ENCODE results near the gene SYT14. TPM values are rescaled to one million over a fixed set of nuclear protein-coding genes. Genes with fewer than 3 reads are reported as not detected.

Gene SYT14
- polyA plus RNA-seq, 1 donor (not counting 4 experiments of a cell fraction or from before 2014, with no cell fraction given) = 8.3 TPM

DNA sequence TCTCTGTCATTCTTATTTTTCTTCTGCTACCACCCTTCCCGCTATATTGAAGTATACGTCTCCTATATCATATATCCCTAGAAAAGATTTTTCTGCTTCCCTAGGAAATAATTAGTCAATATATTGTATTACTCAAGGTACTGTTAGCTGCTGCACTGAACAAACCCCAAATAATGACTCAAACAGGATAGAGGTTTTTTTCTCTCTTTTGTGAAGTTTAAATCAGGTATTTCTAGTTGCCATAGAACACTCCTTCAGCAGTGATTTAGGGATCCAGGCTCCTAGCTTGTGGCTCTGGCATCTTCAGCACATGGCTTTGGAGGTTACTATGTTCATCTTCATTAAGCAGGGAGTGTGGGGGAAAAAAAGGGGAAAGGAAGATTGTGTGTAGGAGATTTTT is 18.1 kb downstream of the SYT14 start:
- no peak for DNase-seq (ENCODE audit: low read depth, low spot score)
- Histone ChIP-seq H3K9ac (ENCODE audit: control insufficient read depth, extremely low read depth, insufficient read depth, low read length) (no peak overlapping the region), H3K4me2 (ENCODE audit: control insufficient read depth, extremely low read depth, insufficient read depth, low read depth, low read length) (no peak overlapping the region), H3K27me3 (ENCODE audit: control insufficient read depth, extremely low read depth, insufficient read depth, low read length) (no peaks in the 10 kb centered on the region), H3K9me3 (ENCODE audit: control insufficient read depth, low read depth, low read length) (no peaks in the 10 kb centered on the region), H3K36me3 (ENCODE audit: control insufficient read depth in 2 of 2, extremely low read depth in 1 of 2, insufficient read depth in 2 of 2, low read length in 2 of 2) (no peaks in the 10 kb centered on the region), H3K79me2 (ENCODE audit: control insufficient read depth, insufficient read depth, low read length) (no peaks in the 10 kb centered on the region), H4K20me1 (ENCODE audit: control insufficient read depth, extremely low read depth, insufficient read depth, low read length) (no peaks in the 10 kb centered on the region), H3K9me1 (ENCODE audit: control insufficient read depth, extremely low read depth, insufficient read depth, low read length) (no peaks in the 10 kb centered on the region), H3K4me1 (ENCODE audit: control insufficient read depth, extremely low read depth, insufficient read depth, low read length) (no peaks in the 10 kb centered on the region), H2AFZ (ENCODE audit: control insufficient read depth, low read length) (no peak overlapping the region), H3K4me3 (ENCODE audit: control insufficient read depth in 2 of 3, extremely low read depth in 1 of 3, insufficient read depth in 2 of 3, low read depth in 1 of 3, low read length in 3 of 3) (no peak overlapping the region), H3K27ac (ENCODE audit: control insufficient read depth, insufficient read depth, low read length) (no peak overlapping the region)
- TF ChIP-seq, protein P1, sequence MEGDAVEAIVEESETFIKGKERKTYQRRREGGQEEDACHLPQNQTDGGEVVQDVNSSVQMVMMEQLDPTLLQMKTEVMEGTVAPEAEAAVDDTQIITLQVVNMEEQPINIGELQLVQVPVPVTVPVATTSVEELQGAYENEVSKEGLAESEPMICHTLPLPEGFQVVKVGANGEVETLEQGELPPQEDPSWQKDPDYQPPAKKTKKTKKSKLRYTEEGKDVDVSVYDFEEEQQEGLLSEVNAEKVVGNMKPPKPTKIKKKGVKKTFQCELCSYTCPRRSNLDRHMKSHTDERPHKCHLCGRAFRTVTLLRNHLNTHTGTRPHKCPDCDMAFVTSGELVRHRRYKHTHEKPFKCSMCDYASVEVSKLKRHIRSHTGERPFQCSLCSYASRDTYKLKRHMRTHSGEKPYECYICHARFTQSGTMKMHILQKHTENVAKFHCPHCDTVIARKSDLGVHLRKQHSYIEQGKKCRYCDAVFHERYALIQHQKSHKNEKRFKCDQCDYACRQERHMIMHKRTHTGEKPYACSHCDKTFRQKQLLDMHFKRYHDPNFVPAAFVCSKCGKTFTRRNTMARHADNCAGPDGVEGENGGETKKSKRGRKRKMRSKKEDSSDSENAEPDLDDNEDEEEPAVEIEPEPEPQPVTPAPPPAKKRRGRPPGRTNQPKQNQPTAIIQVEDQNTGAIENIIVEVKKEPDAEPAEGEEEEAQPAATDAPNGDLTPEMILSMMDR (optimal IDR thresholded peaks at IDR 0.05 in 1 of 3, IDR thresholded peaks at IDR 0.05 in 1 of 3, conservative IDR thresholded peaks at IDR 0.05 in 1 of 3; ENCODE audit: extremely low read depth in 1 of 3, insufficient read depth in 2 of 3, low read length in 3 of 3) = no peak
- TF ChIP-seq EZH2 (IDR thresholded peaks at IDR 0.05; ENCODE audit: low read length) = no peak
- FAIRE-seq = no peak
- dilution Hi-C loops (cut with MboI; ENCODE audit: extremely low pct_ligation_motif_present, low sequenced_read_pairs) = no loop called here

DNA sequence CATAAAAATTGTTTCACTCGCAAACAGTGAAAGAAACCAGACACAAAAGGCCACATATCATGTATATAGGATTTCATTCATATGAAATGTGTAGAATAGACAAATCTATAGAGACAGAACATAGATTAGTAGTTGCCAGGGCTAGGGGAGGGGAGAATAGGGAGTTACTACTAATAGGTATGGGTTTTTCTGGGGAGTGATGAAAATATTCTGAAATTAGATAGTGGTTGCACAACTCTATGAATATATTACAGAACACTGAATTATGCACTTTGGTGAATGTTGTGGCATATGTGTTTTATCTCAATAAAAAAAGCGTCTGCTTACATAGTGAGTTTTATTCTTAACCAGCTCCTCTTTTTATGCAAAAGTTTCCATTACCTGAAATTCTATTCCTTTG is 21.6 kb downstream of the SYT14 start:
- no peaks in the 10 kb centered on the region for H3K79me2 ChIP-seq (ENCODE audit: control insufficient read depth, insufficient read depth, low read length)
- no peaks in the 10 kb centered on the region for H3K9me1 ChIP-seq (ENCODE audit: control insufficient read depth, extremely low read depth, insufficient read depth, low read length)
- H3K9ac ChIP-seq (ENCODE audit: control insufficient read depth, extremely low read depth, insufficient read depth, low read length) = no peak overlapping the region
- H3K27ac ChIP-seq (ENCODE audit: control insufficient read depth, insufficient read depth, low read length) = no peak overlapping the region
- H3K9me3 ChIP-seq (ENCODE audit: control insufficient read depth, low read depth, low read length) = no peaks in the 10 kb centered on the region
- TF ChIP-seq, protein P1 (optimal IDR thresholded peaks at IDR 0.05 in 1 of 3, IDR thresholded peaks at IDR 0.05 in 1 of 3, conservative IDR thresholded peaks at IDR 0.05 in 1 of 3; ENCODE audit: extremely low read depth in 1 of 3, insufficient read depth in 2 of 3, low read length in 3 of 3) = no peak
- no peak for TF ChIP-seq EZH2 (IDR thresholded peaks at IDR 0.05; ENCODE audit: low read length)
- no peak overlapping the region for H2AFZ ChIP-seq (ENCODE audit: control insufficient read depth, low read length)
- DNase-seq (ENCODE audit: low read depth, low spot score) (no peak), FAIRE-seq (no peak)
- dilution Hi-C loops (cut with MboI; ENCODE audit: extremely low pct_ligation_motif_present, low sequenced_read_pairs) = no loop called here
- no peaks in the 10 kb centered on the region for H4K20me1 ChIP-seq (ENCODE audit: control insufficient read depth, extremely low read depth, insufficient read depth, low read length)
- H3K27me3 ChIP-seq (ENCODE audit: control insufficient read depth, extremely low read depth, insufficient read depth, low read length) = no peaks in the 10 kb centered on the region
- H3K4me3 ChIP-seq (ENCODE audit: control insufficient read depth in 2 of 3, extremely low read depth in 1 of 3, insufficient read depth in 2 of 3, low read depth in 1 of 3, low read length in 3 of 3) = no peak overlapping the region
- no peak overlapping the region for H3K4me2 ChIP-seq (ENCODE audit: control insufficient read depth, extremely low read depth, insufficient read depth, low read depth, low read length)
- no peaks in the 10 kb centered on the region for H3K4me1 ChIP-seq (ENCODE audit: control insufficient read depth, extremely low read depth, insufficient read depth, low read length)
- H3K36me3 ChIP-seq (ENCODE audit: control insufficient read depth in 2 of 2, extremely low read depth in 1 of 2, insufficient read depth in 2 of 2, low read length in 2 of 2) = no peaks in the 10 kb centered on the region
